T-helper 2 cell (primary cell): ENCODE results near the gene CLTCL1.
"Not testable (repeated sequence)": the region's sequence is repeated elsewhere in the genome, so short reads cannot be mapped to it uniquely, and the experiment has no call there.

Experiments used
- DNase-seq, 5 experiments: peaks; one replicate each; pipeline versions ENCODE4 v3.0.0 to v3.0.0-alpha.2; 2012 to 2022

The CLTCL1 gene

DNA sequence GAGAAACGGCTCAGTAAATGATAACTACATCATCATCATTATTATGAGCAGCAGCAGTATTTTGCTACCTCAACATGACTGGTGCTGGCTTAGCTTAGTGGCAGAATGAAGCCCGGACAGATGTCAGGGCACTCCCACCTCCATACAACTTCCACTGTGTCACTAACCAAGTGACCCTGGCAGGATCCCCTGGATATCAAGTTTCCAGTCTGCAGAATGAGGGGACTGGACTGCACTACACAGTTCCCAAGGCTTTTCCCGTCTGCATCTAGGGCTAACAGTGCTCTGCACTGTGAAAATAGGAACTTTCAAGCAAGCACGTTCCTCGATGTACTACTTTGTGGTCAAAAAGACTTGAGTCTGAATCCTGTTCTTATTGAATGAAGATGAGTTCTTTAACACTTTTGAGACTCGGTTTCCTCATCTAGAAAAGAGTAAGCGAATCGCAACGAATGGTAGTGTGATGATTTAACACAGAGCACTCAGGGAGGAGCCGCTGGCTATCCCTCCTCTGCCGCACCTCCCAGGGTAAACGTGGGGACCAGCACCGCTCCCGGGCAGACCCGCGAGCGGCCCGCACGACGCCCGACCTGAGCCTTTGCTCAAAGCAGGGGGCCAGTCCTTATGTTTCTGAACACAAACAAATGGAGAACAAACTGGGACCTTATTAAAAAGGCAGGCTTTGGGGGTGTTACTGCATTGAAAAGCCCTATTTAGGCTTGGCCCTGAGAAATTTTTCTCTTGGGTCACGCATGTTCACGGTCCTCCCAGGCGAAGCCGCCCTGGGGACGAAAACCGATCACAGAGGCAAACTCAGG, 910 bp downstream of the CLTCL1 start:
- DNase-seq, result no peak

DNA sequence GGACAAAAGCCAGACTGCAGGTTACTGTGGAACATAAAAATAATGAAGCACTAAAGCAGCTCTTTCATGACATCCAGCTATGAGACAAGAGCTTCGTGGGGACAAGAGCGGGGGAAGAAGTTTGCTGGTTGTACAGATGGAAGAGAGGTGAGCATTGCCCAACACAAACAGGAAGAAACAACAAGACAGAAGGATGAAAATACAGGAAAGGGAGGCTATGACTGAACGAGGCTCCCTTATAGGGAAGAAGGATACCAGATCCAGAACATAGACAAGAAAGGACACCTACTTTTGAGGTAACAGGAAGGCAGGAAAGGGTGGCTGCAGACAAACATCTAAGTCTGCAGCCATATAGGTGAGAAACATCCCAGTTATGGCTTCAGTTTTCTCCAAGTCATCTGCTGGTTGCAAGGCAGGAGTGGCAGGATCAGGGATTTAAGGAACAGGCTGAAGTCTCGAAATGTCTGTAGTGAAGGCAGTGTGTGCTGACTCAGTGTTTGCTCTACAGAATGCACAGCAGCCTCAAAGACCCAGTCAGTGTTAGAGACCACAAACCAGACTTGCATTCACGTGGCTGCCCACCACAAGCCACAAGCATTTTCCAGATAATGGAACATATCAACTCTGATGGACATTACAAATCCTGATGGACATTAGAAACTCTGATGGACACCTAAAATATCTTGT, 1.9 kb downstream of the CLTCL1 start:
- peak in 2 of 5 experiments; percentile 6 to 49 for DNase-seq

DNA sequence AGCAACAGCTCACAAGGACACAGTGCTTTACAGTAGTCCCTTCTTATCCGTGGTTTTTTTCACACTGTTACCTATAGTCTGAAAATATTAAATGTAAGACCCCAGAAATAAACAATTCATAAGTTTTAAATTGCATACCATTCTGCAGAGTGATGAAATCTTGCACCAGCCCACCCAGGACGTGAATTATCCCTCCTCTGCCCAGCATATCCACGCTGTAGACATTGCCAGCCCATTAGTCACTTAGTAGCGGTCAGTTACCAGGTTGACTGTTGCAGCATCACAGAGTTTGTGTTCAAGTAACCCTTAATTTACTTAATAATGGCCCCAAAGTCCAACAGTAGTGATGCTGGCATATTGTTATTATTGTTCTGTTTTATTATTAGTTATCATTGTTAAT, 3.6 kb downstream of the CLTCL1 start:
- DNase-seq, result no peak

DNA sequence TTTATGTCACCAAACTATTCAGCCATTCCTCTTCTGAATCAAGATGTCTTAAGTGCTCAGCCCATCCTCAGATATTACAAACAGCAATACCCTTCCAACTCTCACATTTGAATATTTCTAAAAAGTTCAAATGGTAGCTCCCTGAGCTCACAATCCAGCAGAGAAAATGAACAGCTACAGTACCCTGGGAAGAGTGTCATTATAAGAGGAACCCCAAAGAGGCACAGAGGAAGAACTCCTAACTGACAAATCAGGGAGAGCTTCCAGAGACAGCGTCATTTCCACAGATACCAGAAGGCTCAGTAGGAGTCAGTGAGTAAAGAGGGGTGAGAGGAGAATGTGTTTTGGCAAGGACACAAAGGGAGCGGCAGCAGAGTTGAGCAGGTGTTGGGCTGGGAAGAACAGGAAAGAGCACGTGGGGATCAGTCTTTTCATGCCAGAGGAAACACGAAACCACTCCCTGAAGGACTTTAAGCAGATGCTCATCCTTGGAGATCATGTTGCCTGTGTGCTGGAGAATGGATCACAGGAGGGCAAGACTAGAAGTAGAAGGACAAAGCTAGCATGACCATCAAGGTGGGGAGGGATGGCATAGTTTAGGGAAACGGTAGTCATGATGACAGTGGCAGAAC, 4.3 kb downstream of the CLTCL1 start:
- no peak for DNase-seq

DNA sequence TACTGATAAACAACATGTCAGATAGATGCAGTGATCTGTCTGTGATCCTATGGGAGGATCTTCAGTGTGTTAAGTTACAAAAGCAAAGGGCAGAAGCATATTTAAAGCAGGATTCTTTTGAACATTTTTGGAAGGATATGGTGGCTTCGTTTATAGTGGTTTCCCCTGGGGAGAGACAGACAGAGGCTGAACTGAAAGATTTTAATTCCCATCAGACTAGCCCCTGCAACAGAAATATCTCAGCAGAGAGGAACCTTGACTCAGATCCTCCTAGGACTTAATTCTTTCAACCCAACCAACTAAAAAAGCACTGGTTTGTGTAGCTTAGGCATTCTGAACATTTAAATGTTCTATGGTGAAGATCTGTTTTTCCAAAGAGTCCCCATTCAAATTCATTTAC, 5.7 kb downstream of the CLTCL1 start:
- no peak for DNase-seq

DNA sequence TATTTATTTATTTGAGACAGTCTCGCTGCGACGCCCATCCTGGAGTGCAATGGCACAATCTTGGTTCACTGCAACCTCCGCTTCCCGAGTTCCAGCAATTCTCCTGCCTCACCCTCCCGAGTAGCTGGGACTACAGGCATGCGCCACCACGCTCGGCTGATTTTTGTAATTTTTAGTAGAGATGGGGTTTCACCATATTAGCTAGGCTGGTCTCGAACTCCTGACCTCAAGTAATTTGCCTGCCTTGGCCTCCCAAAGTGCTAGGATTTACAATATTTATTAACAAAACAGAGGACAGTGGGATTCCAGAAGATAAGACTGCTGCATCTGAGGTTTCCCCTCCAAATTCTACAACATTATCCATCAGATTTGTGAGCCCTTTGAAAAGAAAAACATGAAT, 12.4 kb downstream of the CLTCL1 start:
- DNase-seq, result not testable (repeated sequence)

DNA sequence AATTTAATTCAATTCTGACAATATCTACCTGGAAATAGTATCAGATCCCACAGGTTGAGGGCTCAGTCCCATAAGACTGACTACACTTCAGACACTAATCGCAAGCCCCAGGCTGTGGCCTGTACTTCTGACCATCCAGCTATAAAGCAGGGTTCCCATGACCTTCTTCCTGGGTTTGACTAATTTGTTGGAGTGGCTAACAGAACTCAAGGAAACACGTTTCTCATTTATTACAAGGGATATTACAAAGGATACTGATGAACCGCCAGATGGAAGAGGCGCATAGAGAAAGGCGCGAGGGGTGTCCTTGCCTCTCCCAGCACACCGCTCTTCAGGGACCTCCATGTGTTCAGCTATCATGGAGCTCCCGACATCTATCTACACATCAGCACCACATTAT, 13.7 kb downstream of the CLTCL1 start:
- DNase-seq, result no peak

DNA sequence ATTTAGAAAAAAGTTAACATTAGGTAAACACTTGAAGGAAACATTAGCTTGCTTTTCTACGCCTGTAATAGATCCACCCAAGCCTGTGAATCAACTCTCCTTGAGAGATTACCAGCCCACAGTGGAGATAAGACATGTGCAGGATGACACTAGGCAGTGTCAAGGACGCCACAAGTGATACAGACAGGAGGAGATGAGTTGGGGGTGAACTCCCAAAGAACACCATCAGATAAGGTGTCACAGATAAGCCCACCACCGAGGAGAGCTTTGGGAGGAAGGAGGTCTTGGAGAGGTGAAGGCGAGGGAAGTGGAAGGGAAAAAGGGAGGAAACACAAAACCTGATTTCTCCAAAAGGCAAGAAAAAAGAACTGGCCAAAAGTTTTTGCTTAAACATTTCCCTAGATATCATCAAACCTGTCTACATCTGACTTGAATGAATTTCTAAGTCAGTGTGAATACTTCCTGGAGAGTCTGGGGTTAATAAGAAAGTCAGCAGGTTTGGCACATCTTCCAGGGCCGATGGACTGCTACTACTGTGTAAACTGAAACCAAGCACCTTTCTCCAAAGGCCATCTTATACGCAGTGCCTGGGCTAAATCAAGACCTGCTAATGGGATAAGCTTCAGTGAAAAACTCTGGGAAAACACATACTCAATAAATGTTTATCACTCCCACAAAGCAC, 15.5 kb downstream of the CLTCL1 start:
- no peak for DNase-seq

DNA sequence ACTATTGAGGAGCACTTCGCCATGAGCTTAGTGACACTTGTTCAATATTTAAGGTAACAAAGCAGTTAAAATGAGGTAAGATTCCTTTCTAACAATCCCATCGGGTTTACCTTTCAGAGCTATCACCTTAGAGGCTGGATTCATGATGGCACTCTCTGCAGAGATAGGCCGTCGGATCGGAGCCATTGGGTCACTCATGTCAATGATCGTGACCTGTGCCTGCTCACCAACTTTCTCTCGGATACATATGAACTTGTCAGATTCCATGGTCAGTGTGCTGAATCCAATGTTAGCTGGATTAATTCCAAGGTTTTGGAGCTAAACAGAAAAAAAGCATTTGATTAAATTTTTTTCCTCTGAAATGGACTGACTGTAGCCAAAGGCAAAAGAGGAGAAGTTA, 16.0 kb downstream of the CLTCL1 start:
- no peak for DNase-seq

DNA sequence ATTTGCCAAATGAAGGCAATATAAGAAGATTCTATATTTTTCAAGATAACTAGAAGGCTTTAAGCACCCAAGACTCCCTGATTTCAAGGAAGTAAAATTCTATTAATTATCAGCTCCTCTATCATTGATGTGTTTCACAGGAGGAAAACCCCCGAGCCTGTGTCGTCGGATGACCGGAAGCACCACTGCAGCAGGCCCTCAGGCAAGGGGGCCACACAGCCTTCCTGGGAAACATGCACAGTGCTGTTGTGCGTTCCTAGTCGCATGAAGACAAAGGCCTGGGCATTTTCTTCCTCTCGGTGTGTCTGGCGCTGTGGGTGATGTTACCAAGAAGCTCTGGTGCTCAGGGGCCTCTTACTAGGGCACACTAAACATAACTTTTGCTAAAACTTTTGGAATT, 16.4 kb downstream of the CLTCL1 start:
- DNase-seq, result no peak

DNA sequence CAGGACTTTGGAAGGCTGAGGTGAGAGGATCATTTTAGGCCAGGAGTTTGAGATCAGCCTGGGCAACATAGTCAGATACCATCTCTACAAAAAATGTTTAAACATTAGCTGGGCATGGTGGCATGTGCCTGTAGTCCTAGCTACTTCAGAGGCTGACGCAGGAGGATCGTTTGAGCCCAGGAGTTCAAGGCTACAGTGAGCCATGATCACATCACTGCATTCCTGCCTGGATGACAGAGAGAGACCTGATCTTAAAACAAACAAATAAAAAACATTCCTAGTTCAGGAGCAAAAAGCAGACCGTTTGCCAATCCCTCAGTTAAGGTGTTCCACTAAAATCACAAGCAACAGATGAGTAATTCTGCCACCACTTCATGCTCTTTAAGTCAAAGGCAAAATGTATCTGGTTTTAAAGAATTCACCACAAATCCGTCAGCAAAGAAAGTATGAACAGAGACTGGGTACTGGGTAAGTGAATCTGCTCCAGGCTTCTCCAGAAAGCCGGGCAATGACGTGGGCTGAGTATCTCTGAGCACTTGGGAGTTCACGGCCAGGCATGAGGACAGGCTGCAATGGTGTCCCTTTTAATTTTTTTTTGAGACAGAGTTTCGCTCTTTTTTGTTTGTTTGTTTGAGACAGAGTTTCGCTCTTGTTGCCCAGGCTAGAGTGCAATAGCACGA, 19.5 kb downstream of the CLTCL1 start:
- DNase-seq, result peak in 1 of 5 experiments; percentile 42

DNA sequence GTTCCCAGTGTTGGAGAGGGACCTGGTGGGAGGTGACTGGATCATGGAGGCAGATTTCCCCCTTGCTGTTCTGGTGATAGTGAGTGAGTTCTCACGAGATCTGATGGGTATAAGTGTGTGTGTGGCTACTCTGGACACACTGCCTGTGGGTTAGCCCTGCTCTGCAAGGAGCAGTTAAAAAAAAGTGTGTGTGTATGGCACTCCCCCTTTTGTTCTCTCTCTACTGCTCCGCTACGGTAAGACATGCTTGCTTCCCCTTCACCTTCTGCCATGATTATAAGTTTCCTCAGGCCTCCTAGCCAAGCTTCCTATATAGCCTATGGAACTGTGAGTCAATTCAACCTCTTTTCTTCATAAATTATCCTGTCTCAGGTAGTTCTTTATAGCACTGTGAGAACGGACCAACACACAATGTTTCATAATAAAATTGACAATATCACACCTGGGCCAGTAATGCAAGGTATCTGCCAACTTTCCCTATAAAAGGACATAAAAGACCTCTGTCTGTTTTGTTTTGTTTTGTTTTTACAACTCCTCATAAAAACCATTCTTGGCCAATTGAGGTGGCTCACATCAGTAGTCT, 20.2 kb downstream of the CLTCL1 start:
- DNase-seq, result no peak

DNA sequence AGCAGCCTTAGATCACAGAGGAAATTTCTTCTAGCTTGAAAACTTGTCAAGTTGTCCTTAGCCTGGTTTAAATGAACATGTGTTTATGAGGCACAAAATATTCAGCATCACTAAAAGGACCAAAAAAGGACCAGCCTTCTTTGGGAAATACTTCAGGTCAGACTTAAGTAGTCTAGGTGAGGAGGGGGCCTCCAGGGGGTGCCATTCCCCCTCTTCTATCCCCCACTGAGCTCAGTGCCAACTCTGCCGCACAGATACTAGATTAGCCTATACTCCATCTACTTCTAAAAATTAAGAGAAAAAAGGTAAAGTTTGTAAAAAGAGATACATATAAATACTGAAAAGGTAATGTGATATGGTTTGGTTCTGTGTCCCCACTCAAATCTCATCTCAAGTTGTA, 20.6 kb downstream of the CLTCL1 start:
- no peak for DNase-seq

DNA sequence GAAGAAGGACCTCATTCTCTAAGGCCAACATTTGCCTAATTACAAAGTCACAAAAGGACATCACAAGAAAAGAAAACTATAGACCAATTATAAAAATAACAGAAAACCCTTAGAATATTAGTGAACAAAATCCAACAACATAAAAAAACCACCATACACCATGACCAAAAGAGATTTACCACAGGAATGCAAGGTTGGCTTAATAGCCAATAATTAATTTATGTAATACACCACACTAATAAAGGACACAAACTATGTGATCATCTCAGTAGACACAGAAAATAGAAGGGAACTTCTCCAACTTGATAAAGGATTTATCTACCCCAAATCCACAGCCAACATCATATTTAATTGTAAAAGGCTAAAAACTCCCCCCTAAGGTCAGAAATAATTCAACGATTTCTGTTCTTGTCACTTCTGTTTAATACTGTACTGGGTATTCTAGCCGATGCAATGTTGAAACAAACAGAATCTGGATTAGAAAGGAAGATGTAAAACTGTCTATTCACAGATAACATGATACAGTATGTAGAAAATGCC, 24.9 kb downstream of the CLTCL1 start:
- DNase-seq, result no peak

DNA sequence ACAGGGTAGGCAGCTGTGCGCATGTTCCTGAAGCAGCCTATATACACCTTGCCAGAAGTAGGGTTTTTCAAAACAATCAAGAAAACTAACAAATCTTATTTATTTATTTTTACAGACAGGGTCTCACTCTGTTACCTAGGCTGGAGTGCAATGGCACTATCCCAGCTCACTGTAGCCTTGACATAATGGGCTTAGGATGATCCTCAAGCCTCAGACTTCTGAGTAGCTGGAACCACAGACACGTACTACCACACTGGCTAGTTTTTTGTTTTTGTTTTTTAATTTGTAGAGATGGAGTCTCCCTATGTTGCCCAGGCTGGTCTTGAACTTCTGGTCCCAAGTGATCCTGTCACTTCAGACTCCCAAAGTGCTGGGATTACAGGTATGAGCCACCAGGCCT, 25.7 kb downstream of the CLTCL1 start:
- no peak for DNase-seq

DNA sequence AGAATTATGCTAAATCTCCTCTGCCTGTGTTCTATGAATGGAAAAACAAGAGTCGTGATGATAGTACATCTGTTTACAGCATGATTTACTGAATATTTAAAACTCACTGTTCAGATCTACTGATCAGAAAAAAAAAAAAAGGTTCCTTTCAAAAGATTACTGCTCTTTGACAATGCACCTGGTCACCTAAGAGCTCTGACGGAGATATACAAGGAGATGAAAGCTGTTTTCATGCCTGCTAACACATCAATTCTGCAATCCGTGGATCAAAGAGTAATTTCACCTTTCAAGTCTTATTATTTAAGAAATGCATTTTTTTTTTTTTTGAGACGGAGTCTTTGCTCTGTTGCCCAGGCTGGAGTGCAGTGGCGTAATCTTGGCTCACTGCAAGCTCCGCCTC, 30.7 kb downstream of the CLTCL1 start:
- no peak for DNase-seq

DNA sequence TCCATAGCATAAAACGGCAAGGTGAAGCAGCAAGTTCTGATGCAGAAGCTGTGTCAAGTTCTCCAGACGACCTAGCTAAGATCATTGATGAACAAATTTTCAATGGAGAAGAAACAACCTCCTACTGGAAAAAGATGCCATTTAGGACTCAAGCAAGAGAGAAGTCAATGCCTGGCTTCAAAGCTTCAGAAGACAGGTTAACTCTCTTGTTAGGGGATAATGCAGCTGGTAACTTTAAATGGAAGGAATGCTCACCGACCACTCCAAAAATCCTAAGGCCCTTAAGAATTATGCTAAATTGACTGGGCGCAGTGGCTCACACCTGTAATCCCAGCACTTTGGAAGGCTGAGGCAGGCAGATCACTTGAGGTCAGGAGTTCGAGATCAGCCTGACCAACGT, 31.3 kb downstream of the CLTCL1 start:
- no peak for DNase-seq

DNA sequence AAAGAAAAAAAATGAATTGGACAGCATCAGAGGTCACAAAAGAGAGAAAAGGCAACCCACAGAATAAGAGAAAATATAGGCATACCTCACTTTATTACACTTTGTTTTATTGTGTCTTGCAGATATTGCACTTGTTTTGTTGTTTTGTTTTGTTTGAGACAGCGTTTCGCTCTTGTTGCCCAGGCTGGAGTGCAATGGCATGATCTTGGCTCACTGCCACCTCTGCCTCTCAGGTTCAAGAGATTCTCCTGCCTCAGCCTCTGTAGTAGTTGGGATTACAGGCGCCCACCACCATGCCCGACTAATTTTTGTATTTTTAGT, 32.6 kb downstream of the CLTCL1 start:
- not testable (repeated sequence) for DNase-seq

DNA sequence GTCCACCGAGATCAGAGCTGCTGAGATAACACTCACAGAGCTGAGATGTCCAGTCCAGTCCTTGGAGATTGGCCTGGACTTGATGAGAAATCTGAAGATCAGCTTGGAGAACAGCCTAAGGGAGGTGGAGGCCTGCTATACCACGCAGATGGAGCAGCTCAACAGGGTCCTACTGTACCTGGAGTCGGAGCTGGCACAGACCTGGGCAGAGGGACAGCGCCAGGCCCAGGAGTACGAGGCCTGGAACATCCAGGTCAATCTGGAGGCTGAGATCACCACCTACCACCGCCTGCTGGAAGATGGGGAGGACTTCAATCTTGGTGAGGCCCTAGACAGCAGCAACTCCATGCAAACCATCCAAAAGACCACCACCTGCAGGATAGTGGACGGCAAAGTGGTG, 33.1 kb downstream of the CLTCL1 start:
- DNase-seq, result no peak

DNA sequence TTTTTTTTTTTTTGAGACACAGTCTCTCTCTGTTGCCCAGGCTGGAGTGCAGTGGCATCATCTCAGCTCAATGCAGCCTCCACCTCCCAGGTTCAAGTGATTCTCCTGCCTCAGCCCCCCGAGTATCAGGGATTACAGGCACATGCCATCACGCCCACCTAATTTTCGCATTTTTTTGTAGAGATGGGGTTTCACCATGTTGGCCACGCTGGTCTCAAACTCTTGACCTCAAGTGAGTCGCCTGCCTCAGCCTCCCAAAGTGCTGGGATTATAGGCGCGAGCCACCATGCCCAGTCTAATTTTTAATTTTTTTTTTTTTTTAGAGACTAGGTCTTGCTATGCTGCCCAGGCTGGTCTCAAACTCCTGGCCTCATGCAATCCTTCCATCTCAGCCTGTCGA, 35.2 kb downstream of the CLTCL1 start:
- DNase-seq, result not testable (repeated sequence)

DNA sequence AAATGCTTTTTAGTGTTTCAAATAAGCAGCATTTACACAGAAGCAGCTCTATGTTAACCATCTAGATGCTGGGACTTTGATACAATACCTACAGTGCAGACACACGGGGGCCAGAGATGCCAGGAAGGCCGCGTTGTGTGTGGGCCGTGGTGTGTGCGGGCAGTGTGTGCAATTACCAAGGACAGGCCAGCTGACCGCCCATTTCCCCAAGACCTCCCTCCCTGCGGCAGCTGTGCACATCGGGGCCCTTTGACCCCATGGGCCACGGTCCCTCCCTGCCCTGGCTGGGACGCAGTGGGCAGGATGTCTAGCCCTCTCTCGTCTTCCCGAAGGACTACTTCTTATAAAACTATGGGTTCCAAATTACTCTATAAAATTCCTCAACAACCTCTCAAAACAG, 38.4 kb downstream of the CLTCL1 start:
- no peak for DNase-seq
